Neural progenitor cell (in vitro differentiated cells): ENCODE data around the gene MICAL2.

Experiments
- CTCF ChIP-seq: fragments of 200-600 bp; sonication (generic); IDR thresholded peaks from 2 replicates; pipeline ENCODE4 v1.5.1; 2017; ENCODE audit warnings: antibody characterized with exemption, mild to moderate bottlenecking
- EZH2 ChIP-seq: fragments of 200-600 bp; sonication (generic); IDR thresholded peaks from 2 replicates; pipeline ENCODE4 v1.6.1; 2017; ENCODE audit warnings: antibody characterized with exemption, mild to moderate bottlenecking, moderate library complexity
- EZH2phosphoT487 ChIP-seq: fragments of 200-600 bp; sonication (generic); IDR thresholded peaks from 2 replicates; pipeline ENCODE4 v1.6.1; 2017; ENCODE audit warnings: antibody characterized with exemption

GRCh38 chr11:12242966-12243365, 132.6 kb downstream of the MICAL2 start:
- no peak for TF ChIP-seq CTCF
- TF ChIP-seq EZH2 = no peak
- no peak for TF ChIP-seq EZH2phosphoT487
